HG02588 (cell line): ENCODE data around the gene AKT2.
A peak's percentile ranks its signal among the peaks of the same experiment; 100 is the strongest.

Source experiments
- ATAC-seq: cut with Tn5 transposase; IDR thresholded peaks from one replicate; pipeline ENCODE4 v1.9.1; 2021; ENCODE audit warnings: mild to moderate bottlenecking, moderate library complexity; ENCODE audit not compliant: unreplicated experiment

The AKT2 gene

GRCh38 chr19:40192758-40193586 lies 92.2 kb downstream of the AKT2 start:
- no peak for ATAC-seq

GRCh38 chr19:40191836-40192646 lies 93.1 kb downstream of the AKT2 start:
- ATAC-seq, result peak; percentile 11

DNA sequence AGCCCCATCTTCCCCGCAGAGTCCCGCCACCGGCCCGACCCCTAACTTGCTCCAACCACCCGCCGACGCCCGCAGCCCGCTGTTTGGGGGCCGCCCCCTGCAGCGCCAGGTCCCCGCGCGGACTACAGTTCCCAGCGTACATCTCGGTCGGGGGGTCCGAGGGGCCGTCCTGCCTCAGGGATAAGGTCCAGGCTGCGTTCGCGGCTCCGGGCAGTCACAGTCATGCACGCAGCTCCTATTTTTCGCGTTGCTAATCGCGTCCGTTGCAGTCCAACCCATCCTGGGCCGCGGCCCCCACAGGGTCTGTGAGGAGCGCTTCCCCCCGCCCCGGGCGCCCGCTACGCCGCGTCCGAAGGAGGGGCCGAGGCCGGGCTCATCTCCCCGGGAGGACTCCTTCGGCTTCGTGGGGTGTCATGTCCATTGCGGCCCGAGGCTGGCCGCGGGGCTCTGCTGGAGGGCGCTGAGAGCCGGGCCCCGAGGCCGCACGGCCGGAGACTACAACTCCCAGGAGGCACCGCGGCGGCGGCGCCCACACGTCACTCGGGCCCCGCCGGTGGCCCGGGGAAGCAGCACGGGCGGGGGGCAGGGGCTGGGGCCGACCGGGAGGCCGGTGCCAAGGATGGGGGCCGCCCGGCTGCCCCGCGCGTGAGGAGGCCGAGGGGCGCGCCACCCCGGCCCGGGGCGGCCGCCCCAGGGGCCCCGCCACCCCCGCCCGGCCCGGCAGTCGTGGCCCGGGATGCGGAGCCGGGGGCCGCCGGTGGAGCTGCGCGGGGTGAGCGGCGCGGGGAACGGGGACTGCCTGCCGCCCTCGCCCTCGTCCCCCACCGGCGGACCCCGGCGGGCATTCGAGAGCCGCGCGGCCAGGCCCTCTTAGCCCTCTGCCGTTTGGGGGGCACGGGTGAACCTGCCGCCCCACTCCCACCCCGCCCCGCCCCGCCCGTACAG lies 94.0 kb downstream of the AKT2 start, which contains the start of gene MAP3K10:
TSS of gene MAP3K10 (plus strand) at position 536 of the 945 bp plus-strand sequence. CDS start 606 bp downstream, outside the sequence.
- peak; percentile 71 for ATAC-seq

GRCh38 chr19:40184273-40184672 lies 100.9 kb downstream of the AKT2 start:
- ATAC-seq, result no peak
